Uterus (tissue), 4 donors: Measurements from ENCODE around the gene HIP1. TPM values are rescaled to one million over a fixed set of nuclear protein-coding genes. Genes with fewer than 3 reads are reported as not detected.

Experiments
- DNase-seq, 2 donors: peaks; one replicate each; pipeline ENCODE4 v3.0.0-alpha.2; 2019 to 2020
- H3K27ac ChIP-seq, 2 donors: fragments of 200-600 bp; sonication (generic); 1 replicate in 1 of 2; 2 replicates in 1 of 2; pipeline ENCODE4 v1.5.1; 2016 to 2018
- H3K27me3 ChIP-seq, 2 donors: fragments of 200-600 bp; sonication (generic); one replicate each; pipeline ENCODE4 v1.5.1; 2018 to 2019; ENCODE audit warnings: control low read depth in 1 of 2
- H3K36me3 ChIP-seq, 2 donors: fragments of 200-600 bp; sonication (generic); one replicate each; pipeline ENCODE4 v1.5.1; 2019; ENCODE audit warnings: control low read depth in 1 of 2
- H3K4me1 ChIP-seq, 2 donors: fragments of 200-600 bp; sonication (generic); one replicate each; pipeline ENCODE4 v1.5.1; 2018 to 2019; ENCODE audit warnings: control low read depth in 1 of 2
- H3K4me3 ChIP-seq, 2 donors: fragments of 200-600 bp; sonication (generic); 1 replicate in 1 of 2; 2 replicates in 1 of 2; pipeline ENCODE4 v1.5.1; 2018 to 2019; ENCODE audit warnings: mild to moderate bottlenecking in 1 of 2
- H3K9me3 ChIP-seq, 2 donors: fragments of 200-600 bp; sonication (generic); one replicate each; pipeline ENCODE4 v1.5.1; 2019; ENCODE audit warnings: control low read depth in 1 of 2
- POLR2A ChIP-seq, 2 donors: fragments of 450-650 bp; IDR thresholded peaks; one replicate each; pipeline ENCODE4 v1.6.1; 2016; ENCODE audit warnings: antibody characterized with exemption in 2 of 2, mild to moderate bottlenecking in 1 of 2, moderate library complexity in 1 of 2
- intact Hi-C: fragments of 100-400 bp; cut with DNase I; formaldehyde crosslinking; loops from one replicate; pipeline ENCODE4 v1.15.1; 2023; ENCODE audit warnings: low total_unique reads
- total RNA-seq, 4 donors: library from RNA; depleted of rRNA in 3 of 4; stranded (reverse); fragments of >200 nt in 3 of 4; gene quantifications; one replicate each; pipeline versions ENCODE4 v1.1.0 to v1.2.4, GENCODE V29; 2014 to 2023
- TF ChIP-seq, protein P1 (sequence below), 4 experiments: fragments of 200-600 bp in 2 of 4; fragments of 450-650 bp in 2 of 4; sonication (generic) in 2 of 4; IDR thresholded peaks; one replicate each; pipeline ENCODE4 v1.5.1; 2016 to 2019; ENCODE audit warnings: antibody characterized with exemption in 4 of 4, mild to moderate bottlenecking in 2 of 4, moderate library complexity in 1 of 4
- donor health status: DM: yes; HTN: yes; CAD: no.

Gene HIP1
- total RNA-seq, 4 donors from 2014 or later = 13.1 to 48.8 (median 20.3) TPM

- no peaks in the 10 kb centered on the region for H3K9me3 ChIP-seq
- DNase-seq = no peak
- no peak for TF ChIP-seq POLR2A (IDR thresholded peaks at IDR 0.05)
- TF ChIP-seq, protein P1, sequence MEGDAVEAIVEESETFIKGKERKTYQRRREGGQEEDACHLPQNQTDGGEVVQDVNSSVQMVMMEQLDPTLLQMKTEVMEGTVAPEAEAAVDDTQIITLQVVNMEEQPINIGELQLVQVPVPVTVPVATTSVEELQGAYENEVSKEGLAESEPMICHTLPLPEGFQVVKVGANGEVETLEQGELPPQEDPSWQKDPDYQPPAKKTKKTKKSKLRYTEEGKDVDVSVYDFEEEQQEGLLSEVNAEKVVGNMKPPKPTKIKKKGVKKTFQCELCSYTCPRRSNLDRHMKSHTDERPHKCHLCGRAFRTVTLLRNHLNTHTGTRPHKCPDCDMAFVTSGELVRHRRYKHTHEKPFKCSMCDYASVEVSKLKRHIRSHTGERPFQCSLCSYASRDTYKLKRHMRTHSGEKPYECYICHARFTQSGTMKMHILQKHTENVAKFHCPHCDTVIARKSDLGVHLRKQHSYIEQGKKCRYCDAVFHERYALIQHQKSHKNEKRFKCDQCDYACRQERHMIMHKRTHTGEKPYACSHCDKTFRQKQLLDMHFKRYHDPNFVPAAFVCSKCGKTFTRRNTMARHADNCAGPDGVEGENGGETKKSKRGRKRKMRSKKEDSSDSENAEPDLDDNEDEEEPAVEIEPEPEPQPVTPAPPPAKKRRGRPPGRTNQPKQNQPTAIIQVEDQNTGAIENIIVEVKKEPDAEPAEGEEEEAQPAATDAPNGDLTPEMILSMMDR (IDR thresholded peaks at IDR 0.05) = no peak
- H3K4me1 ChIP-seq = peaks cover 0 to 4% of the 10 kb centered on the region in 2 donors
- H3K4me3 ChIP-seq = no peak overlapping the region
- no peaks in the 10 kb centered on the region for H3K27me3 ChIP-seq
- intact Hi-C loops = no loop called here
- H3K27ac ChIP-seq = no peak overlapping the region
- no peaks in the 10 kb centered on the region for H3K36me3 ChIP-seq
Measured at GRCh38 chr7:75715864-75716263, 22.9 kb downstream of the HIP1 start.

DNA sequence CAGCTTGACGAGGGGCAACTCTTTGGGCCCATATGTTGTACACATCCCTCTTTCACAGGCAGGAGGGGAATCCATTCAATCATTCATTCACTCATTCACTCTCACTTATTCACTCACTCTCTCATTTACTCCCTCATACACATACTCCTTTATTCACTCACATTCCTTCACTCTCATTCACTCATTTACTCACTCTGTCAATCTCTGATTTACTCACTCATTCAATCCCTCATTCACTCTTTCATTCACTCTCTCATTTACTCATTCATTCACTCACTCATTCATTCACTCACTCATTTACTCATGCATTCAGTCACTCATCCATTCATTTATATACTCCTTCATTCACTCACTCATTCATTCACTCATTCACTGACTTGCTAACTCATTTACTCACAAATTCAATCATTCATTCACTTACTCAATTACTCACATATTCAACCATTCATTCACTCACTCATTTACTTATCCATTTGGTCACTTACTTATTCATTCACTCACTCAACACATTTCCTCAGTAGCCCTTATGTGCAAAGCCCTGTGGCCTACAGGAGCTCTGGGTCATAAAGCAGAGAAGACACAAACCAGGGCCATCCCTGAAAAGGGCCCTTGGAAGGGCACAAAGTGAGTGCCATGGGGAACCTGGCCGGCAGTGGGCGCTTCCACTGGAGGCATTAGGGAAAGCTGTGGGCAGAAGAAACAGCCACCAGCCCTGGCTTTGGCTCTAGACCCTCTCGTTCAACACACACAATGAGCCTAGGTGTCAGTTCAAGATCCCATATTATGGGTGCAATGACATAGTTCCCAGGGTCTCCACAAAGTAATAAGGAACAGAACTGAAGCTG is 26.0 kb downstream of the HIP1 start:
- intact Hi-C loops = no loop called here

GRCh38 chr7:75711656-75712514 is 26.9 kb downstream of the HIP1 start:
- Histone ChIP-seq H3K36me3 (no peaks in the 10 kb centered on the region), H3K27me3 (no peaks in the 10 kb centered on the region), H3K9me3 (peaks cover 0 to 8% of the 10 kb centered on the region in 2 donors), H3K27ac (peak overlapping the region; percentile 62 to 67), H3K4me3 (no peak overlapping the region), H3K4me1 (peaks cover 0 to 4% of the 10 kb centered on the region in 2 donors)
- DNase-seq = no peak
- intact Hi-C loops = no loop called here
- TF ChIP-seq, protein P1 (IDR thresholded peaks at IDR 0.05) = no peak
- no peak for TF ChIP-seq POLR2A (IDR thresholded peaks at IDR 0.05)

More for the DNA sequence above, 26.0 kb downstream of the HIP1 start:
- no peak for DNase-seq
- Histone ChIP-seq H3K9me3 (peaks cover 0 to 8% of the 10 kb centered on the region in 2 donors), H3K36me3 (no peaks in the 10 kb centered on the region), H3K27ac (peak overlapping the region; percentile 62 to 67), H3K4me1 (peaks cover 0 to 4% of the 10 kb centered on the region in 2 donors), H3K27me3 (no peaks in the 10 kb centered on the region), H3K4me3 (no peak overlapping the region)
- no peak for TF ChIP-seq POLR2A (IDR thresholded peaks at IDR 0.05)
- TF ChIP-seq, protein P1 (IDR thresholded peaks at IDR 0.05) = no peak

DNA sequence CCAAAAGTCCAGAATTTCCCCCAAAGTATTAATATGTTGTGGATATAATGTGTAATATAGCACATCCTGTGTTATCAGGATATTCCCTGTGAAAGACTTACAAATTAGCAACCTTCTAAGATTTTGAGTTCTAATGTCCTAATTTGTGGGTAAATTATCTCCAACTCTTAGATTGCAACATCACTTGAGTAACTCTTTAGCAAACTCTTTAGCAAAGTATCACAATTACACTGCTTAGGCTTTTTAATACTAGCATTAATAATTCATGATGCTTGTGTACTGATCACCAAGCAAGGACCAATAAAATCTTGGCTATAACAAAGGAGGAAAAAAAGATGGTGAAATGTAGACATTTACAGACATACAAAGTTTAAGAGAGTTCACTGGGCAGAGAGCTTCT is 27.7 kb downstream of the HIP1 start:
- no peak overlapping the region for H3K4me3 ChIP-seq
- H3K27me3 ChIP-seq = no peaks in the 10 kb centered on the region
- H3K4me1 ChIP-seq = peaks cover 0 to 4% of the 10 kb centered on the region in 2 donors
- intact Hi-C loops = no loop called here
- H3K27ac ChIP-seq = peak overlapping the region; percentile 62 to 67
- H3K36me3 ChIP-seq = no peaks in the 10 kb centered on the region
- no peak for DNase-seq
- H3K9me3 ChIP-seq = peaks cover 0 to 8% of the 10 kb centered on the region in 2 donors
- TF ChIP-seq, protein P1 (IDR thresholded peaks at IDR 0.05) = no peak
- TF ChIP-seq POLR2A (IDR thresholded peaks at IDR 0.05) = no peak
